Fibroblast of mammary gland (primary cell): Measurements from ENCODE around the gene MYH7.

Experiments used
- DNase-seq: peaks from one replicate; pipeline ENCODE4 v3.0.0-alpha.2; 2010; ENCODE audit warnings: low read depth
- H3K4me3 ChIP-seq: 2 replicates; pipeline ENCODE4 v1.5.1; 2011; ENCODE audit warnings: low read depth, mild to moderate bottlenecking, low read length, moderate library complexity; ENCODE audit not compliant: control insufficient read depth
- TF ChIP-seq, protein P1 (sequence below): conservative IDR thresholded peaks from 2 replicates; pipeline ENCODE4 v1.5.1; 2011; ENCODE audit warnings: low read depth, low read length, inconsistent platforms; ENCODE audit not compliant: control insufficient read depth, insufficient read depth

MYH7 gene

GRCh38 chr14:23385642-23386265 lies 49.7 kb downstream of the MYH7 start:
- H3K4me3 ChIP-seq: no peak overlapping the region
- TF ChIP-seq, protein P1, sequence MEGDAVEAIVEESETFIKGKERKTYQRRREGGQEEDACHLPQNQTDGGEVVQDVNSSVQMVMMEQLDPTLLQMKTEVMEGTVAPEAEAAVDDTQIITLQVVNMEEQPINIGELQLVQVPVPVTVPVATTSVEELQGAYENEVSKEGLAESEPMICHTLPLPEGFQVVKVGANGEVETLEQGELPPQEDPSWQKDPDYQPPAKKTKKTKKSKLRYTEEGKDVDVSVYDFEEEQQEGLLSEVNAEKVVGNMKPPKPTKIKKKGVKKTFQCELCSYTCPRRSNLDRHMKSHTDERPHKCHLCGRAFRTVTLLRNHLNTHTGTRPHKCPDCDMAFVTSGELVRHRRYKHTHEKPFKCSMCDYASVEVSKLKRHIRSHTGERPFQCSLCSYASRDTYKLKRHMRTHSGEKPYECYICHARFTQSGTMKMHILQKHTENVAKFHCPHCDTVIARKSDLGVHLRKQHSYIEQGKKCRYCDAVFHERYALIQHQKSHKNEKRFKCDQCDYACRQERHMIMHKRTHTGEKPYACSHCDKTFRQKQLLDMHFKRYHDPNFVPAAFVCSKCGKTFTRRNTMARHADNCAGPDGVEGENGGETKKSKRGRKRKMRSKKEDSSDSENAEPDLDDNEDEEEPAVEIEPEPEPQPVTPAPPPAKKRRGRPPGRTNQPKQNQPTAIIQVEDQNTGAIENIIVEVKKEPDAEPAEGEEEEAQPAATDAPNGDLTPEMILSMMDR: no peak
- no peak for DNase-seq

DNA sequence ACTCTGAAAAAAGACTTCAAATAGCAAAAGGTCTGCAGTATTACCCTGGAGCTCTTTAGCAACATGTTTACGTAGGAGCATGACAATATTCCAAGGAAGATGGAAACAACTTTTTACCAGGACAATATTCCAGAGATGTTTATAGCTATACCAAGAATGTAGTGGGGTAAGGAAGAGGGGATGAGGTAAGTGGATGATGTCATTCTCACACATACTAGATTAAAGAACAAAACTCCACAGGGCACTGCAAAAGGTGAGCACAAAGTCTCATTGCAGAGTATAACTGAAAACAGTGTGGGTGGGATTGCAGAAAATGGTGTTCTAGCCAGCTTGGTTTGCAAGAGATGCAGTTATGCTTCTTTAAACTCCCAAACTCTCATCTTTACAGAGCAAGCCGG lies 50.2 kb downstream of the MYH7 start:
- TF ChIP-seq, protein P1: no peak
- H3K4me3 ChIP-seq: no peak overlapping the region
- no peak for DNase-seq

GRCh38 chr14:23384364-23385080 lies 50.9 kb downstream of the MYH7 start:
- no peak for DNase-seq
- TF ChIP-seq, protein P1: no peak

DNA sequence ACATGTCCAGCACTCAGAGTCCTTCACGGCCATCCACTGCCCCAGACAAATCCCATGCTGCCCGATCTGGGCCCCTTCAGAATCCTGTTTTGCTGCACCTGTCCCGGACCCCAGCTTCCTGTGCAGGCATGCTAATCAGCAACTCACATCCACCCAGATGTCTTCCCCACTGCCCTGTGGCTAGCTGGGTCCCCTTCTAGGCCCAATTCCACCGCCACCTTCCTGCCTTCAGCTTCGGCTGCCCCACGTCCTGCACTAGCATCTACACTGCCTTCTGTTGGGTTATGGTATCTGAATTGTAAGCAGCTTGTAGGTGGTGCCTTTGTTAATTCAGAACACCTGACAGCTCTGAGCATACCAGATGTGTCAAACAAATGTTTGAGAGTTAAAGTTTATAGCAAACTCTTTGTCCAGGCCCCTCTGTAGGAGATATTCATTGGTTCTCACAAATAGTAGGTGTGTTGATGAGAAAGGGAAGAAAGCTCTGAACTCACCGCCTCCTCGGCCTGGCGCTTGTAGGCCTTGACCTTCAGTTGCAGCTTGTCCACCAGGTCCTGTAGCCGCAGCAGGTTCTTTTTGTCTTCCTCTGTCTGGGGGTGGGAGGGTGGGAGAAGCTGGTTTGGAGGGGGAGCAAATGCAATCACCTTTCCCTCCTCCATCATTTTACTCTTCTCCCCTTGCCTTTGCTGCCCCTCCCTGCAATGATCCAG lies 52.6 kb downstream of the MYH7 start:
- H3K4me3 ChIP-seq: no peak overlapping the region
- TF ChIP-seq, protein P1: no peak
- no peak for DNase-seq

More at GRCh38 chr14:23384364-23385080, 50.9 kb downstream of the MYH7 start:
- H3K4me3 ChIP-seq: no peak overlapping the region

DNA sequence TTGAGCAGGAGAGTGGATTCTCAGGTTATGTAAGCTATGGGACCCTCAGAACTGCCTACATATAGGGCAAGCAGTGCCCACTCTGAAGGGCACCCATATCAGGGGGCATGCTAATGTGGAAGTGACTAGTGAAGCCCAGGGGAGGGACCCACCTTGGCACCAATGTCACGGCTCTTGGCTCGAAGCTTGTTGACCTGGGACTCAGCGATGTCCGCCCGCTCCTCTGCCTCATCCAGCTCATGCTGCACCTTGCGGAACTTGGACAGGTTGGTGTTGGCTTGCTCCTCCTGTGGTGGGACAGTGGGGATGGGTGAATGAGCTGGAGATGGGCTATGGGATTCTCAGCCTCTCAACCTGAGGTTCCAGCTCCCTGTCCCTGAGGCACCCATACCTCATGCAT lies 53.2 kb downstream of the MYH7 start:
- H3K4me3 ChIP-seq: no peak overlapping the region
- no peak for DNase-seq
- TF ChIP-seq, protein P1: no peak

DNA sequence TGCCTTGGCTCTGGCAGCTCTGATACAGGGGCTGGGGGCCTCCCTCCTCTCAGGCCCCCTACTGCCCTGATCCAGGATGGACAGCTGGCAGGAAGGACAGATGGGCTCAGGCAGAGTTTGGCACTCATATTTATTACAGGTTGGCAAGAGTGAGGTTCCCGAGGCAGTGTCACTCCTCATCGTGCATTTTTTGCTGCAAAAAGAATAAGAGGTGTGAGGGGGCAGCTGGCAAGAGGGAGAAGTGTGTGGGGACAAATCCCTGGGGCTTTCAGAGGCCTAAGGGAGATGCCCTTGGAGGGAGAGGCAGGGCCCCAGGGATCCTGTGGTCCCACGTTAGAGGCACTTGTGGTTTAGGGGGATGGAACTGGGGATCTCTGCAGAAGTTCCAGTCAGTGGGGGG lies 53.6 kb downstream of the MYH7 start:
- DNase-seq: no peak
- TF ChIP-seq, protein P1: no peak
- no peak overlapping the region for H3K4me3 ChIP-seq
